PFSK-1 (cell line): ENCODE results near the gene TMC1.

ENCODE experiments used
- FOXP2 ChIP-seq: optimal IDR thresholded peaks from 2 replicates; pipeline ENCODE3; 2011; ENCODE audit warnings: borderline replicate concordance, control low read depth, inconsistent platforms; ENCODE audit not compliant: insufficient read depth; ENCODE audit errors: extremely low read length, extremely low read depth
- POLR2AphosphoS5 ChIP-seq: IDR thresholded peaks from 2 replicates; pipeline ENCODE4 v1.6.1; 2012; ENCODE audit warnings: low read depth, mild to moderate bottlenecking, control low read depth, low read length, moderate library complexity
- SIN3A ChIP-seq: IDR thresholded peaks from 2 replicates; pipeline ENCODE4 v1.6.1; 2012; ENCODE audit warnings: mild to moderate bottlenecking, low read length, moderate library complexity, borderline replicate concordance; ENCODE audit not compliant: insufficient read depth
- TAF1 ChIP-seq: IDR thresholded peaks from 2 replicates; pipeline ENCODE4 v1.6.1; 2012; ENCODE audit warnings: low read length, control low read depth, borderline replicate concordance; ENCODE audit not compliant: insufficient read depth
- TF ChIP-seq, protein P1 (sequence below), 2 experiments: IDR thresholded peaks; 2 replicates each; pipeline versions ENCODE4 v1.6.1 to v1.8.0; 2011 to 2012; ENCODE audit warnings: low read depth in 2 of 2, low read length in 2 of 2, control low read depth in 1 of 2, inconsistent platforms in 1 of 2, mild to moderate bottlenecking in 1 of 2, moderate library complexity in 1 of 2; ENCODE audit not compliant: insufficient read depth in 1 of 2

DNA sequence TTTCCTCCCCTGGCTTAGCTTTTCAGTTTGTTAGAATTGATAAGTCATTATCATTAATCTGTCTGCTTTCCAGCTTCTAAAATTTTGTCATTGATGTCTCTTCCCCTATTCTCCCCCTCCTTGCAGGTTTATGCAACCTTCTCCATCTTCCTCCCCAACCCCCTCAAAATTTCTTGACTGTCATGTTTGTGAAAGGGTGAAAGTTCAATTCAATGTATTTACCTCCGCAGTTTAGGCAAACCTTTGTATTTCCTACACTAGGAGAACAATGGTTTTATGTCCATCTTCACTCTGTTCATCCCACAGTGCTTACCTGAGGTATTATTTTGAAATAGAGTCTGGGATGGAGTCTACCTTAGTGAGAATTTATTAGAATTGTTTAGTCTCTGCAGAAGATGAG, 313.6 kb downstream of the TMC1 start:
- TF ChIP-seq TAF1 (no peak), SIN3A (no peak), POLR2AphosphoS5 (no peak), FOXP2 (no peak)
- TF ChIP-seq, protein P1, sequence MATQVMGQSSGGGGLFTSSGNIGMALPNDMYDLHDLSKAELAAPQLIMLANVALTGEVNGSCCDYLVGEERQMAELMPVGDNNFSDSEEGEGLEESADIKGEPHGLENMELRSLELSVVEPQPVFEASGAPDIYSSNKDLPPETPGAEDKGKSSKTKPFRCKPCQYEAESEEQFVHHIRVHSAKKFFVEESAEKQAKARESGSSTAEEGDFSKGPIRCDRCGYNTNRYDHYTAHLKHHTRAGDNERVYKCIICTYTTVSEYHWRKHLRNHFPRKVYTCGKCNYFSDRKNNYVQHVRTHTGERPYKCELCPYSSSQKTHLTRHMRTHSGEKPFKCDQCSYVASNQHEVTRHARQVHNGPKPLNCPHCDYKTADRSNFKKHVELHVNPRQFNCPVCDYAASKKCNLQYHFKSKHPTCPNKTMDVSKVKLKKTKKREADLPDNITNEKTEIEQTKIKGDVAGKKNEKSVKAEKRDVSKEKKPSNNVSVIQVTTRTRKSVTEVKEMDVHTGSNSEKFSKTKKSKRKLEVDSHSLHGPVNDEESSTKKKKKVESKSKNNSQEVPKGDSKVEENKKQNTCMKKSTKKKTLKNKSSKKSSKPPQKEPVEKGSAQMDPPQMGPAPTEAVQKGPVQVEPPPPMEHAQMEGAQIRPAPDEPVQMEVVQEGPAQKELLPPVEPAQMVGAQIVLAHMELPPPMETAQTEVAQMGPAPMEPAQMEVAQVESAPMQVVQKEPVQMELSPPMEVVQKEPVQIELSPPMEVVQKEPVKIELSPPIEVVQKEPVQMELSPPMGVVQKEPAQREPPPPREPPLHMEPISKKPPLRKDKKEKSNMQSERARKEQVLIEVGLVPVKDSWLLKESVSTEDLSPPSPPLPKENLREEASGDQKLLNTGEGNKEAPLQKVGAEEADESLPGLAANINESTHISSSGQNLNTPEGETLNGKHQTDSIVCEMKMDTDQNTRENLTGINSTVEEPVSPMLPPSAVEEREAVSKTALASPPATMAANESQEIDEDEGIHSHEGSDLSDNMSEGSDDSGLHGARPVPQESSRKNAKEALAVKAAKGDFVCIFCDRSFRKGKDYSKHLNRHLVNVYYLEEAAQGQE (IDR thresholded peaks at IDR 0.05; ENCODE audit: insufficient read depth in 1 of 2, low read depth in 2 of 2, low read length in 2 of 2), result no peak
